ENCODE measurements around the gene RIT2.

The RIT2 gene

DNA sequence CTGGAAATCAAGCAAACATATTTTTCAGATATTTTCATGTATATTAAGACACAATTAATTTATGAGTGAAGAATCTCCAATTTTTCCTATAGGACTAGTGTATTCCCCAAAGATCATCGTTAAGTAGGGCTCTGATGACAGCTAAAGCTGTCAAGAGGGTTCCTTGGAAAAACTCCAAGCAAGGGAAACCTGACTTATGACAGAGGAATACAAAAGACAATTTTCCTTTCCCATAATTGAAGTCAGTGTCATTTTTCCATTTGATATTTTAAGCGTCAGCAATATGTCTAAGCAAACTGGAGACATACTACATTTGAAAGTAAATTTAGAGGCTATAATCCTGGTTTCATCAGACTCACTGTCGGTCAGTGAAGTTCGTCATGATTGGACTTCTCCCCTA is 36.1 kb downstream of the RIT2 start:
- DNase-seq, result no peak

DNA sequence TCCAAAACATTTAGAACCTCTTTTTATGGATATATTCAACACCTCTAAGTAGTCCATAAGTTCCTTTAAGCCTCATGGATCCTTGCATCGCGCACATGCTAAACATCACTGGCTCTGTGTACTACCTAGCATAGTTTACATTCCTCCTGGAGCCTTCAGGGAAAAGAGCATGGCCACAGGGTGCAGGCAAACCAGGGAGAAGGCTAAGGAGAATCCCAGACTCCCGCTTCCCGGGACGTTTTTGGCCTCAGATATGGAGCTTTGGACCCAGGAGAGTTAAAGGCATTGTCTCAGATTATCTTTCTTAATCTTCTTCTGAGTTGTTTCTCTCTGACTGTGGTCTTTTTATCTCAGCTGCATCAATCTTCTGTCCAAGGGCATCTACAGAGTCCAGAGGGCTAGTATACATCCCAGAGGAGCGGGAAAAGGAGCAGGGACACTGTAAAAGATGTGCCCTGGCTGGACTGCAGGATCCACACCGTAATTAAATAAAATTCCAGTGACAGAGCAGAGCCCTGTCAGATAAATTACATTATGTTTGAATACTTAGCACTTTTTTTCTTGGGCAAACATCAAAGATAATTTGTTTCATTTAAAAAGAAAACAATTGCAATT is 36.9 kb downstream of the RIT2 start:
- DNase-seq, result no peak

DNA sequence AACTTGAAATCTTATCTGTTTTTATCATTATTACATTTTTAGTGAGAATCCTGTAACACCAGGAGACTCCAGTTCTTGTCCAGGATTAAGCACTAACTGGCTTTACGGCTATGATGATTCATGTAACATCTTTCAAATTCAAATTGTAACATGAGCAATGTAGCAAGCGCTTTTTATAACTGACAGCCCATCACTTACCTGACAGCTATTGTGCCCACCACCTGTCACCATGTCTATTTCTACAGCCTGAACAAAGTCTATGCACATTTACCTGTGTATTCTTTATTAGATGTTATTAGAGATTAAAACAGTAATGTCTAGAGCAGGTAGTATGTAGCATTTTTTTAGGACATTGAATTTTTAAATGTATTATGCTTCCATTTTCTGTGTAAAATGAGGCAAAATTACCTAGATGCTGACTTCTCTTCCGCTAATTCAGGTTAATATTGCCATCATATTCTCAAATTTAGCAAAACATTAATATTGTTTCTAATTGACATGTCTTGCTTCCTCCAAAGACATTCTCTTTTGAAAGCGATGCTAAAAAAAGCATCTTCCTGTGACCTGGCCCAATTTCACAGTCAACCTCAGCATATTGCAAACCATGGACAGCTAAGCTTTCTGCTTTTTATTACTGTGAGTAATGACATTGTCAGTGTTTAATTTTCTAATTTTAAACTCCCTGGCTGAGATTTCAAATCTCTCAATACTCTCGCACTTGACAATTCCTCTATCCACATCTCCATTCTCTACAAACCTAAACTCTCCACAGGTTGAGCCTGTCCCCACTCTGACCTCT is 37.8 kb downstream of the RIT2 start:
- no peak for DNase-seq

DNA sequence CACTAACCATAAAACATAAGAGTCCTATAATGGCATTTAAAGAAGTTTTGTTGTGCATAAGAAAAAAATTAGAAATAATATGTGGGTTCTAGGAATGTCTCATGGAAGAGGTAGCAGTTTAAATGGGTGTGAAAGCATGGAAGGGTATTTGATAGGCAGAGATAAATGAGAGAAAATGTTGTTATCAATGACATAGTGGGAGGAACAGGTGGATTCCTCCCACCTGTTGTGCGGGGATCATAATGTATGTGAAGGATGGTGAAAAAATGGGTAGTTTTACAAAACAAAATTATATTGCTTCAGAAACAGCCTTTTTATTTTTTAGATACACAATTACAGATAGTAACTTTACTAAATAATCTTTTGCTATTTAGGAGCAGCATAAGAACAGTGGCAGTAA is 41.7 kb downstream of the RIT2 start:
- no peak for DNase-seq

DNA sequence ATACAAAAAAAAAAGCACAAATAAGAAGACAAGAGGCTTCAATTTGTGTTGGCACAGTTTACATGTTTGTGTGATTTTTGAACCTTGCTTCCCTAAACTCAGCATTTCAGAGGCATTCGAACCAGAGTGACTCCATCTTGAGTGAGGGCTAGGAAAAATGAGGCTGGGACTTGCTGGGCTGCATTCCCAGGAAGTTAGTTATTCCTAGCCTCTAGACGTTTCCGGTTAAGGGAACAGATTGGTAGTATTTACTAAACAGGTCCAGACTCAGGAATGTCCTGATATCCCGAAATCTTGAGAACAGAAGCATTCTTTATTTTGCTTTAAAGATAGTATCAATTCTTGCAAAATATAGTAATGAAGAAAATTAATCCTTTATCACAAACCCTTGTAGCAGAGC is 46.7 kb downstream of the RIT2 start:
- DNase-seq, result no peak

DNA sequence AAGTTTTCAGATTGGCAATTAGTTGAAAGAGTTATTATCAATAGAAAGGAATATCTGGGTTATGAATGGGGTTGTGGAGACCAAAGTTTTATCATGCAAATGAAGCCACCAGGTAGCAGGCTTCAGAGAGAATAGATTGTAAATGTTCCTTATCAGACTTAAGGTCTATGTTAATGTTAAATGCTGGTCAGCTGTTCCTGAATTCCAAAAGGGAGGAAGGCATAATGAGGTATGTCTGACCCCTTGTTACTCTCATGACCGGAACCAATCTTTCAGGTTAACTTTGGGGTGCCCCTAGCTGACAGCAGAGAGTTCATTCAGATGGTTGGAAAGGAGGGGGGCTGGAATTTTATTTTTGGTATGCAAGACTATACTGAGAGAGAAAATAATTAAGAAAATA is 47.9 kb downstream of the RIT2 start:
- no peak for DNase-seq

DNA sequence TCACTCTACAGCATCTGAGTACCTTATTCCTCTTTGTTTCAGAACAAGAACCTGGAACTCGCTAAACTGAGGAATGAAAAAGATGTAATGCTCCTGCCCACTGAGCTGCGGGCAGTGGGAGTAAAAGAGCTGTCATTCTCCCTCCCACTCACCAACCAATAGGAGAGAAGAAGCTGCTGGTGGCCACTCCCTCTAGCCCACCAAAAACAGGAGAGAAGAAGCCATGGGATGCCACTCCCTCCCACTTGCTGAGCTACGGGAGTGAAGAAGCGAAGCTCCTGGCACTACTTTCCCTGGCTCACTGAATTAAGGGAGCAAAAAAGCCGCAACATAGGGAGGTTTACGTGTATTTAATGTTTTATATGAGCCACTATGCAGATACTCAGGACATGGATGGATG is 53.7 kb downstream of the RIT2 start:
- no peak for DNase-seq

DNA sequence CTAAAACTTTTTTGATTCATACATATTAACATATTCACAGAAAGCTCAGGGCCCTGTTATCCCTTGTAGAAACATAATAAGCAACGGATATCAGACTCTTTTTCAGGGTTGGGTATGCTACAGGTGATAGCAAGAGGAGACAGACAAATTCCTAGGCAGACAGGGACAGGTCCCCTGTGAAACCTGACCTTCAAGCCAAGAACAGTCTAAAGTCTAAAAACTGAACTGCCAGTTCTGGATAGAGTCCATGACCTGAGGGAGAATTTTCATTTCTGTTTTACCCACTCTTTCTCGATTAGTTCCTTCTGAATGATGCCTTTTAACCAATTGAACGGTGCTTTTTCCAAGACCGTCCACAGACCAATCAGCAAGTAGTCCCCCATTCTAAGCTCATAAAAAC is 54.2 kb downstream of the RIT2 start:
- no peak for DNase-seq

DNA sequence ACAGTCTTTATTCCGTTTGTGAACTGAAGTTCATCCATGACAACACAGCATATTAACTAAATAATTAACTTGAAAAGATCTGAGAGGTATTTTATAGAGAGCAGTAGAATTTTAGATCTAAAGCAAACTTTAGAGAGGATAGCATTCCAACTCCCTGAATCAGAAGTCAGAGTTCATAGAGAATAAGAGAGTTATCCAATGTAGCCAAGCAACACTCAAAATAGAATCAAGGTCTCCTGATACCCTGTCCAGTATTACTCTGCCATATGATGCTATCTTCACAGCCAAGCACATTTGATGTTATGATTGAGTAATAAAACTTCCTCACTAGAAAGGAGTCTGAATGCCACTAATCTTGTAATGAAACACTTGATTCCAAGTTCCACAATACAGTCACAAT is 55.5 kb downstream of the RIT2 start:
- no peak for DNase-seq

DNA sequence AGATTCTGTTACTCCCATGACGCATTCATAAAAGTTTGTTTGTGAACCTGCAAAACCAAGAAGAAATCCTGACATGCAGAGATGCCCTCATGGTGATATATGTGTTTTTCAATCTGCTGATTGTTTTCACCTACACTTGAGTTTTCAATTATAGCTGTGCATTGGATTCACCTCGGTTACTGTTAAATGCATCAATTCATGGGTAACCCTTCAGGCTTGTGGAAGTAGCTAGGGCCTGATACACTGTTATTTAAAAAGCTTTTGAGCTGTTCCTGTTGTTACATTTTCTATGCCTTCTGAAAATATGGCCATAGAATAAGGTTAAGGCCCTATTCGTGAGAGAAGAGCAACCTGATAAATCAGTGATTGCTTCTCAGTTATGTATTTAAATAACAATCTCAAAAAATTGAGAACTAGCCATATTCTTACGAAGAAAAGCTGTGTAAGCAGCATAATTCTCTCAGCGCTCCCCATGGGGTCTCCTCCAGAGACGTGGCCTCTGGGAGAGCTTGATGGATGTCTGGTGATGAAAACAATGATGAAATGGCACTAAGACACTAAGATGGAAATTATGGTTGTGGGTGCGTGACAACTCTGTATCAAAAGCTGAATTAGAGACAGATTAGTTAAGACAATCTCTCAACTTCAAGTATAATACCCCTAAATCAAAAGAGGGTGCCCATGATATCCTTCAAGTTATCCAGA is 60.5 kb downstream of the RIT2 start:
- no peak for DNase-seq

DNA sequence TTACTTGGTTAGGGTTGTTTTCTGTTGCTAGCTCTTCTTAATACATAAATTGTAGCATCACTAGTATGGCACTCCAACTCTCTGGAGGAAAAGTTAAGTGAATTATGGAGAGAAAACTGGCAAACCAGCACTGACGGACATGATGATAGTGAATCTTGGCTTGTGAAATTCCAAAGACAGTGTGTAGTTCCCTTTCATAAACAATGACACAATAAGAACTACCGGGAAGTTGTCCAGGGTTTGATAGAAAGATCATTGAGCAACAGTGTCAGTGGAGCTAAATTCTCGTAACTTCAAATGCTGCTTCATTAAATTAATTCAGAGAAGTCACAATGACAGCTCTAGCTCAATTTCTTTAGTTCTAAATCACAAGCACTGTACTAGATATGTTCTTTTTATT is 66.5 kb downstream of the RIT2 start:
- DNase-seq, result no peak

DNA sequence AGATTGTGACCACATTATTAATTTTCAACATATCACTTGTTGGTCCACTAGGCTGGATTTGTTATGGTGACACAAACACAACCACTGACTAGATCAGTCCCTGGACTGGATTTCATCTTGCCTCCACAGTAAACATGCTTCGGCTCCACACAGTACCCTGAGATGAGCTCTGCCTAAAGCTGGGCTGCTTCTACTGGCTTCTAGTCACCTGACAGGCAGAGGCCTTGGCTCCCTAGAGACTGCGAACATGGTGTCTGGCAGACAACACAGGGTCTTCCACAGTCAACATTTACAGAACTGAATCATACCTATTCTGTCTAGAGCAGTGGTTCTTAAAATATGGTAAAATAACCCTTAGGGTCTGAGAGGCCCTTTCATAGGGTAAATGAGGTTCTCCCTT is 69.2 kb downstream of the RIT2 start:
- DNase-seq, result no peak

DNA sequence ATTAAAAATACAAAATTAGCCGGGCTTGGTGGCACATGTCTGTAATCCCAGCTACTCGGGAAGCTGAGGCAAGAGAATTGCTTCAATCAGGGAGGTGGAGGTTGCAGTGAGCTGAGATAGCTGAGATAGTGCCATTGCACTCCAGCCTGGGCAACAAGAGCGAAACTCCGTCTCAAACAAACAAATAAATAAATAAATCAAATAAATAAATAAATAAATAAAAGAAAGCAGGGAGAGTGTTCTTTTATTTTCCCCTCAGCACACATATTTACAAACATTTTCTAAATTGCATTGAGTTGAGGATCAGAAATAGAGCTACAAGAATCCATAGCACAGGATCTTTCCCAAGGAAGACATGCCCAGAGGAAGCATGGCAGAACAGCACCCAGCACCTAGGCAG is 71.9 kb downstream of the RIT2 start:
- DNase-seq, result no peak

DNA sequence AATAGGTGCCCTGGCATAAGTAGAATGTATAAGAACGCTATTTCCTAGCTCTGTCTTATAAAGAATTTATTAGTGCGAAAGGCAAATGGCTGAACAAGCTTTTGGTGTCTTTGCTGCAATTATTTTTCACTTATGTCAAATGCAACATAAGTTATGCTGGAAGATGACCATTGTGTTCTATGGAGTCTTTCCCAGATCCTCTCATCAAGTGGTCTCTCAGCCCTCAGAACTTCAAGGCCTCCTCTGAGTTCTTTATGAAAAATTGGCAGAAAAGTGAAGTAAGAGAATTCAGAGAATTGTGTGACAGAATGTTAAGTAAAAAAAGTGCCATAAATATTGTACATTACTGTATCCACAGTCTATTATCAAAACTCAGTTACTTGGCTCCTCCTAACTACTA is 75.2 kb downstream of the RIT2 start:
- DNase-seq, result no peak

DNA sequence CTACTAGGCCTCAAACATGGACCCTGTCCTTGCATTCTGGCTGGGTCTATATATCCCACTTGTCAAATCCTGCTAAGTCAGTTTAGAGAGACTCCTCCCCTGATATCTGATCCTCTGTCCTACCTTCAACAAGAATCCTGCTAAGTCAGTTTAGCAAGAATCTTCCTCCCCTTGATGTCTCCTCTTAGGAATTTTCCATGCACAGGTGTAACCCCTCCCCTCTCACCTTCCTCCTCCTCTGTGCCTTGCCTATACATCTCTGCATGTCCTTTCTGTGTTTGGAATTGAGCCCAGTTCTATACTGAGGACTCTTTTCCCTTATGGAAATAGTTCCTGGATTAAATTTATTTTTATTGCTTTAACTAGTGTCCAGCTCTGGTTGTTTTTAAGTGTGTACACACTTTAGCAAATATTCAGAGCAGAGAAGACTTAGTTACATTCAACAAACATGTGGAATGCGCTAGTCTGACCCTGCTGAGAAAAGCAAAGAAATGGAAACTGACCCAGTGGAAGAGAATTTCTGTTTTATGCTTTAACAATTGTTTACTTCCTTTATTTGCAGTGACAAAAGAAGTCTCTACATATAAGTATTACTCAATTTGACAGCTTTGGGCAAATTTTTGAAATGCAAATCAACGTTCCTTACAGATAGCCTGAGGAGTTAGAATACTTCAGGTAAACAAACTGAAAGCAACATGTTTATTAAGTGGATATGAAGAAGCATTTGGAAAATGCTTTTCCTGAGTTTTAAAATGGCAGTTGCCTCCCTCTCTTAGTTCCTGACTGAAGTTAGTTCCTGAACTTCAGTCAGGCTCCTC is 80.6 kb downstream of the RIT2 start:
- DNase-seq, result no peak

DNA sequence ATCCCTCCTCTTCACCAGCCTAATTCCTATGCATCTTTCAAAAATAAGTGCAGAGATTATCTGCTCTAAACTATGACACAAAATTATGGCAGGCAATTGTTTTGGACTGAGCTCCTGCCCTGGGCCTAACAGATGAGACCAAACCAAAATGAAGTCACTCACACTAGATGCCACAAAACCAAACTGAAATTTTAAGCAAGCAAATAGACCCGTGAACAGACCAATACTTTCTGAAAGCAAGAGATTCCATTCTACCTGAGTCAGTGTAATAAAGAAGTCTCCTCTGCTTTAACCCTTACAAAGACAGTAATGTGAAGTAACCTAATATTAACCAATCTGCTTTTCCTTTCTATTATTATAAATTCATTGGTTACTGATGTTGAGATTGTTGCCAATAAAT is 84.3 kb downstream of the RIT2 start:
- no peak for DNase-seq

DNA sequence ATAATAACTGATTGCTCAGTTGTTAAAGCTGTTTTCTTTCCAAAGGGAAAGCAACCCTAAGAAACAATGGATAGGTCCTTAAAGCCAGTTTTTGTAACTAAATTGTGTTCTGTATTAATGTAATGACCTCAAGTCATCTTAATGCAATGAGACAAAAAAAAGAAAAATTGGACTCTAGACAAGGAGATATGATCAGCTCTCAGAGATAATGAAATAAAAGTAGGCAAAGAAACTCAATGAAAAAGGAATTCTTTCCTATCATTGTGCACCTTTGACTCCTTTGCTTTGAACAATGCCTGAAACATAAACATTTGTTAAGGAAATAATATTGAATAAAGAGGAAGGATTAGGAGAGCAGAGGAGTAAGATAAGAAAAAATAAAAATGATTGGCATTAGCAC is 86.1 kb downstream of the RIT2 start:
- no peak for DNase-seq

DNA sequence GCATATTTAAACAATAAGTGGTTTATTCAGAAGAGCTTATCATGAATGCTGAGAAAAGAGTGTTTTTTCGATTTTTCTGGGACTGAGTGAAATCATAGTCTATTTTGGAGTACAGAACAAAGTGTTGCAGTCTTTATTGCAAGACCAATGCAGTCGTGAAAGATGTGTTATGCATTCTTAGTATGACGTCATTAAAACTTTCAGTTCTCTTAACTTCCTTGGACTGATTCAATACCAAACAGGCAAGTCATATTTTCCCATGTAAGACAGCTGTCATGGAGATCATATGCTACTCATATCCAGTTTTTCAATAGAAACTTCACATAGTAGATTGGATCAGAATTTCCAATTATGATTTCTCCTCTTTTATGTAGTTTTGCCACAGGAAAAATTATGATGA is 92.6 kb downstream of the RIT2 start:
- DNase-seq, result no peak

DNA sequence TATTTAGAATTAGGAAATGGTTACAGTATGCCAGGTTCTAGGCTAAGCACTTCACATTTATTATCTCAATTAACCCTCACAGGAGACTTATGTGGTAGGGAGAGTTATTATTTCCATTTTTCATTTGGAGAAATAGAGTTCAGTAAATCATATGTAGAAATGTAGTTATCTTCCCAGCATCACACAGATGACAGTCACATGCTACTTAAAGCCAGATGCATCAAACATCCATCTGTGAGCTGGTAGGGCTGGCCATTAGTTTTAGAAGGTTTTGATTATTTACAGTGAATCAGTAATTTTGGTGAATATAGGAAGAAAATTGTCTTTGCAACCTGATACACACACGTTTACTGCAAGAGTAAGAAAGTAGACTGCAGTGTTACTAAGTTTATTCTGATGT is 97.9 kb downstream of the RIT2 start:
- DNase-seq, result no peak

DNA sequence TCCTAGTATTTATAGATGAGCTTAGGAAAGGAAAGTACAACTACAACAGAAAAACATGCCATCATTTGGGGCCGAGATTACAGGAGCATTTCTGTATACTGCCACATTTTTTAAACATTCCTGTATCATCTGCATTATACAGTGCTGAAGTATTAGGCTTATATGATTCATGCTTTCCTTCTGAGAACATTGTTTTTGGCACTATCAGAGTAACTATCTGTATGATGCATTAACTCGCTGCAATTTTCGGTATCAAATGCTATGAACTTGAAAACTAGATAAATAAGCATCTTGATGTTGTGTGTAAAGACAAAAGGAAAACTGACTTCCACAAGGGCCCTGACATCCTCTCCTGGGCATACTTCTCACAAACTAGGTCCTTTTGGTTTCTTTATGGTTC is 102.0 kb downstream of the RIT2 start:
- DNase-seq, result no peak

DNA sequence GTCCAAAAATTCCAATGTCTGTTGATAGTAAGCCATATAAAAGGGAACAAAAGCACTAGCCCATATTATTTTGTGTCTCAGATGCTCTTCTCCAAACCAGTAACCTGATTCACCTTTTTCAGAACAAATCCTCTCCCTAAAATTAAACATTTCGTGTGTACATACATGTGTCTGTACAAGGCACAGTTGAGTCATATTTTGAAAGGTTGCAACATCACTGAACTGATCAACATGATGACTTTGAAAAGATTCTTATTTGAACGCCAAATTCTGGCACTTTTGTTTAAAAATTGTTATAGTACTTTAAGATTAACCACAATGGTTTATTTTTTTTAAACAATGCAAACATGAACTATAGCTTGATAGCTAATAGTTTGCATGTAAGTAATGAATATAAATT is 102.5 kb downstream of the RIT2 start:
- no peak for DNase-seq

DNA sequence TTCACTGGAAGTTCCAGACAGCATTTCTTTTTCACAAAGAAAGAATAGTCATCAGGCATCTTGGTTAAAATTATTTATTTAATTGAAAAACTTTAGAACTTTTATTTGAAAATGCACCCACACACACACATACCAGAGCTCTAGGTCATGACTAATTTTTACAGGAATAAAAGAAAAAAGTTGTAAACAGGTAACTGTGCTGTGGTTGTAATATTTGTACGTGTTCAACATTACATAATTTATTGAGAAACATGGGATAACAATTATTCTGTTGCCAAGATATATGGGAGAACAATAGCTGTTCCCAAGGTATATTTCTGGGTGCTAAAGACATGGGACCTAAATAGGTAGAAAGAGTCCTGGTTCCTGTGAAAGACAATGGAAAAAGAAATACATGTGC is 104.9 kb downstream of the RIT2 start:
- DNase-seq, result no peak

DNA sequence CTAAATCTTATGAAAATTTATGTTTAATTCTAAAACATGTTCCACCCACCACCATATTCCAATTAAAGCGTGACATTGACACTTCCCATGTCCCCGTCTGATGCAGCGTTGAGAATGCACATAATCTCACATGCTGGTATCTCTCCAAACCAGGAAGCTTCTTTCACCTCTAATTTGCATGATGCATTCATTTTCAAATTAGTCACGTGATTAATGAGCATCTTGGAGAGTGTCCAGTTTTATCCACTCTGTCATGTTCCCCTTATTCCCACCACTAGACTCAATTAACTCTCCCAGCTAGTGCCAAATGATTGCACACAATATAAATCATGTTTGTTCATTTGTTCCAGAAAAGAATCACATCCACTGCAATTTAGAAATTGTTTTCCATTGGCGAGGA is 105.8 kb downstream of the RIT2 start:
- DNase-seq, result no peak

DNA sequence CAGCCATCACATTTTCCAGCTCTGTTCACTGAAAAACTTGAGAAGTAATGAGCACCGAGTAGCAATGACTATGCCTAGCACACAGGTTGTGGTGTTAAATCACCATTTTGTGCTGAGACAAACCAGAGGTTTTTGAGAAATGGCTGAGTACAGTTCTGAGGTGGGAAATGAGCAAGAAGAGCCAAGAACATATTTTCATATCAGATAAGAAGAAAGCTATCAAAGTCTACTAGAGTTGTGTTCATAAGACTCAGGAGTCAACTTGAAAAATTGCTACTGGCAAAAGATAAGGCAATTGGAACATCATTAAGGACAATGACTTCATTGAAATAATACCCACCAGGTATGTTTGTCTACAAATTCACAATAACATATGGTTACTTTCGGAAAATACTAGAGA is 108.1 kb downstream of the RIT2 start:
- DNase-seq, result no peak

All from NCI-H526 (cell line).